Smooth muscle cell of the pulmonary artery (primary cell): Measurements from ENCODE around the gene LRRC37B. TPM values are rescaled to one million over a fixed set of nuclear protein-coding genes. Genes with fewer than 3 reads are reported as not detected.

Source experiments
- total RNA-seq: library from RNA; depleted of rRNA; stranded (reverse); fragments of >200 nt; gene quantifications from 2 replicates; pipeline ENCODE4 v1.2.3, GENCODE V29; 2014

Gene LRRC37B
- 10.7 and 13.5 TPM in 2 replicates for total RNA-seq

GRCh38 chr17:32006957-32007462, at the start of gene LRRC37B:
LRRC37B (plus strand) TSS chr17:32007383; CDS start chr17:32021393, 14,010 bp downstream.

Other genes starting within 250 kb of the LRRC37B start
- gene COPRS, start 148.1 kb upstream of the LRRC37B start, total RNA-seq: 70.0 and 71.5 TPM in 2 replicates
- gene UTP6, start 105.7 kb upstream of the LRRC37B start, total RNA-seq: 29.5 and 34.5 TPM in 2 replicates
- 23.3 and 24.0 TPM in 2 replicates for gene SUZ12, start 70.4 kb upstream of the LRRC37B start, total RNA-seq
- gene RHOT1, start 135.1 kb downstream of the LRRC37B start, total RNA-seq: 47.8 and 54.9 TPM in 2 replicates